NT2/D1 (cell line): ENCODE data around the gene CAB39L.

Source experiments
- DNase-seq: peaks from one replicate; pipeline ENCODE4 v3.0.0-alpha.2; 2011; ENCODE audit warnings: low read depth, low spot score
- H3K27me3 ChIP-seq: 2 replicates; pipeline ENCODE4 v1.6.0; 2011; ENCODE audit warnings: mild to moderate bottlenecking; ENCODE audit not compliant: insufficient read length, insufficient read depth
- H3K36me3 ChIP-seq: 2 replicates; pipeline ENCODE4 v1.6.1; 2011; ENCODE audit warnings: mild to moderate bottlenecking, low read length, mixed read lengths; ENCODE audit not compliant: insufficient read depth, insufficient read length
- H3K4me1 ChIP-seq: 2 replicates; pipeline ENCODE4 v1.5.1; 2011; ENCODE audit not compliant: insufficient read depth, insufficient read length
- H3K4me3 ChIP-seq: 2 replicates; pipeline ENCODE4 v1.5.1; 2011; ENCODE audit warnings: low read depth; ENCODE audit not compliant: insufficient read length
- H3K9ac ChIP-seq: 2 replicates; pipeline ENCODE4 v1.6.0; 2011; ENCODE audit warnings: low read depth; ENCODE audit not compliant: insufficient read length
- H3K9me3 ChIP-seq: 2 replicates; pipeline ENCODE4 v1.5.1; 2011; ENCODE audit warnings: mild to moderate bottlenecking, low read length; ENCODE audit not compliant: insufficient read depth
- SUZ12 ChIP-seq: IDR thresholded peaks from 2 replicates; pipeline ENCODE4 v1.6.1; 2011; ENCODE audit not compliant: insufficient read length, insufficient read depth; ENCODE audit errors: extremely low read depth
- YY1 ChIP-seq: IDR thresholded peaks from 2 replicates; pipeline ENCODE4 v1.6.1; 2011; ENCODE audit not compliant: insufficient read length, insufficient read depth
- ZNF274 ChIP-seq: IDR thresholded peaks from 2 replicates; pipeline ENCODE4 v1.6.1; 2011; ENCODE audit warnings: mild to moderate bottlenecking, low read depth, low read length

CAB39L gene

DNA sequence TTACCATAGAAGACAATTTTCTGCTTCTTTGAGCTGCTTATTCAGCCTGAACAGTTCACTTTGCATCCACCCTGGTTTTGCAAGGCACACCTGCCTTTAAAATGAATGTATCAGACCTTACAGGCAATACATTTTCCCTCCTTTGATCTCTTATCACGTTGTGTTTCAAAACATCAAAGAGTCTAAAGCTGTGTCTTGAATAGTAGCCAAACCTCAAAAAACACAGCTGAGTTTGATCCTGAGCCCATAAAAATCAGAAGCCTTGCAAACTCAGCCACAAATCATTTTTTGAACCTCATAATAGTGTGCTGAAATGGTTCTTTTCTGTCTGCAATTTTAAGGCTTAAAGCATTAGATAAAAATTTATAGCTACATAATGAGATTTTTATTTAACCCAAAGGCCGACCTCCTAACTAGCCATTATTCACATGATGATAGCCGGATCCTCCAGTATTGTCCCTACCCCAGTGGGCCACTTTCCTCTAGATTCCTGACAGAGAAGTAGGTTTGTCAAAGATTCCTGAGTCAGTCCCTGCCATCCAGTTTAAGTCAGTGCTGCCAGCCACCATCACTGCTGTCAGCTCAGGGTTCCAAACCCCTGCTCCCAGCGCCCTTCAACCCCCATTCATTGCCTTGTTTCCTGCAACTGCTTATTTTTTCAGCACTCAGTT is 71.8 kb downstream of the CAB39L start:
- no peak for TF ChIP-seq YY1
- no peak for TF ChIP-seq ZNF274
- TF ChIP-seq SUZ12 = no peak
- H3K9me3 ChIP-seq = no peaks in the 10 kb centered on the region
- no peak overlapping the region for H3K9ac ChIP-seq
- no peak overlapping the region for H3K4me3 ChIP-seq
- no peaks in the 10 kb centered on the region for H3K4me1 ChIP-seq
- no peaks in the 10 kb centered on the region for H3K27me3 ChIP-seq
- DNase-seq = no peak
- no peaks in the 10 kb centered on the region for H3K36me3 ChIP-seq

DNA sequence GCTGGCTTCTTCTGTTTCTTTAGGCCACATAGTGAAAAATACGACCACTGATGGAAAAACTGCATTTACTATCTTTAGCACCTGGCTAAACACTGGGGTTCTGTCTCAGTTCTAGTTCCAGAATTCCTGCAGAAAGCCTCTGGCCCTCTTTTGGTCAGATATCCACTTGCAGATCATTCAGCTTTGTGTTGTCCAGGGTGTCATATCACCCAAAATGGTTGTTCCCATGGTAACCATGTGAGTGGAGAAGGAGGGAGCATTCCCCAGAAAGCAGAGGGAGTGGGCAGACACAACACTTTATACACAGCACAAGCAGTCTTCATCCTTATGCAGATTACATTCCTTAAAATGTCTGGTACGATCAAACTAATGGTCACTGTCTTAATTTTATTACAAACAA is 73.5 kb downstream of the CAB39L start:
- H3K4me1 ChIP-seq = no peaks in the 10 kb centered on the region
- H3K9me3 ChIP-seq = no peaks in the 10 kb centered on the region
- H3K27me3 ChIP-seq = no peaks in the 10 kb centered on the region
- H3K36me3 ChIP-seq = no peaks in the 10 kb centered on the region
- no peak for TF ChIP-seq YY1
- no peak for TF ChIP-seq SUZ12
- no peak for TF ChIP-seq ZNF274
- H3K4me3 ChIP-seq = no peak overlapping the region
- no peak for DNase-seq
- H3K9ac ChIP-seq = no peak overlapping the region

DNA sequence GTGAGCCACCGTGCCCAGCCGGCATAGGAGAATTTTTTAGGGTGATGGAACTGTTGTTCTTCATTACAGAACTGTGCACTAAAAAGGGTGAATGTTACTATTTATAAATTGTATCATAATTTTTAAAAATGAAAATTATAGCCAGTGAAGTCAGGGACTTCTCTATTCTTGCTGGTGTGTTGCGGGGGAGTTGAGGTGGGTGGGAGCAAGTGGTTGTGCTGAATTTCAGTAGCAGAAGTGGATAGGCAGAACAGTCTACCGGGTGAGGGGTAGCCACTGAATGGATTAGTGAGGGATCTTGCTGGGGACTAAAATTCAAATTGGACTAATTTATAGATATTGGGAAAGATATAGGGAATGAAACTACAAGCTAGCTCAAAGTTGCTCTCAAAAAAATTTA is 74.0 kb downstream of the CAB39L start:
- Histone ChIP-seq H3K36me3 (no peaks in the 10 kb centered on the region), H3K9me3 (no peaks in the 10 kb centered on the region), H3K4me3 (no peak overlapping the region), H3K27me3 (no peaks in the 10 kb centered on the region), H3K4me1 (no peaks in the 10 kb centered on the region), H3K9ac (no peak overlapping the region)
- DNase-seq = no peak
- TF ChIP-seq SUZ12 = no peak
- no peak for TF ChIP-seq ZNF274
- no peak for TF ChIP-seq YY1

DNA sequence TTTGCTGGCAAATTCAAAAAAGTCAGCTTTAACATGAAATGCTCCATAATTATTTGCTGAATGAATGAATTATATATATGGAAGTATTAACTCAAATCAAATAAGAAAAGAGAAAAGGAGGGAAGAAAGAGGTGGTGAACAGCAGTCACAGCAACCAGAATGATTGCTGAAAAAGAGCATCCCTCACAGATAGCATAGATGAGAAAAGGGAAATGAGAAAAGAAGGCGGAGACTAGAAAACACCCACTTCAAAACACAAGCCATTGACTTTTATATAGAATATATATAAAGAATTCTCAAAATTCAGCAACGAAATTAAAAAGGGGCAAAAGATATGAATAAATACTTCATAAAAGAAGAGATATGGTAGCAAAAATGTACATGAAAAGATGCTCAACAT is 75.2 kb downstream of the CAB39L start:
- no peak for DNase-seq
- no peaks in the 10 kb centered on the region for H3K27me3 ChIP-seq
- TF ChIP-seq YY1 (no peak), ZNF274 (no peak), SUZ12 (no peak)
- H3K36me3 ChIP-seq = no peaks in the 10 kb centered on the region
- H3K4me3 ChIP-seq = no peak overlapping the region
- H3K4me1 ChIP-seq = no peaks in the 10 kb centered on the region
- H3K9me3 ChIP-seq = no peaks in the 10 kb centered on the region
- H3K9ac ChIP-seq = no peak overlapping the region

DNA sequence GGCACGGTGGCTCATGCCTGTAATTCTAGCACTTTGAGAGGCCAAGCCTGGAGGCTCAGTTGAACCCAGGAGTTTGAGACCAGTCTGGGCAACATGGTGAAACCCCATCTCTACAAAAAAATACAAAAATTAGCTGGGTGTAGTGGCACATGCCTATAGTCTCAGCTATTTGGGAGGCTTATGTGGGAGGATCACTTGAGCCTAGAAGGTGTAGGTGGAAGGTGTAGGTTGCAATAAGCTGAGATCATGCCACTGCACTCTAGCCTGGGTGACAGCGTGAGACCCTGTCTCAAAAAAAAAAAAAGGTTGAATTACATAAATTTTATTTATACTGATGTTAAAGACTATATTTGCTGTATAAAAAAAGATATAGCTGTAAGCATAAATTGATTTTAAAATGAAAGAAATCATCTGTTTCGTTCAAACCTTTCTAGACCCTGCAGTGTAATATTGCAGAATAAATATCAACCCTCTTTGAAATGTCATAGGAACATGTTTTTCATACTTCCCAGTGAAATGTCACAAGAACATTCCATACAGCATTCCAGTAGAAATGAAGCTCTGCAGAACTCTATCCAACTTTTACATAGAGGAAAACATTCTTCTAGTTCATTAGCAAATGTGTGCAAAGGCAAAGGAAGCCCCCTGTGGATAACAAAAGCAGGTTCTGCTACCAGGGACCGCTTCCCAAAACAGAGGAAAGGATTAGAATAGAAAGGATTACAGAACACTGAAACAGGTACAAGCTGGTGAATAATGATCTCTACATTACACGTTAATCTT is 76.0 kb downstream of the CAB39L start:
- peak; percentile 47 for DNase-seq
- Histone ChIP-seq H3K4me1 (no peaks in the 10 kb centered on the region), H3K4me3 (no peak overlapping the region), H3K36me3 (no peaks in the 10 kb centered on the region), H3K9ac (no peak overlapping the region), H3K9me3 (no peaks in the 10 kb centered on the region), H3K27me3 (no peaks in the 10 kb centered on the region)
- TF ChIP-seq ZNF274 = no peak
- no peak for TF ChIP-seq SUZ12
- TF ChIP-seq YY1 = no peak

DNA sequence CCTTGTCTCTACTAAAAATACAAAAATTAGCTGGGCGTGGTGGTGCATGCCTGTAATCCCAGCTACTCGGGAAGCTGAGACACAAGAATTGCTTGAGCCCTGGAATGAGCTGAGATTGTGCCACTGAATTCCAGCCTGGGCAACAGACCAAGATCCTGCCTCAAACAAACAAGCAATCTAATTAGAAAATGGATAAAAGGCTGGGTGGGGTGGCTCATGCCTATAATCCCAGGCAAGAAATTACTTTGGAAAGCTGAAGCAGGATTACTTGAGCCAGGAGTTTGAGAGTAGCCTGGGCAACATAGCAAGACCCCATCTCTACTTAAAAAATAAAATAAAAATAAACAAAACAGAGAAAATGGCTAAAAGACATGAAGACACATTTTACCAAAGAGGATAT is 77.0 kb downstream of the CAB39L start:
- H3K9ac ChIP-seq = no peak overlapping the region

DNA sequence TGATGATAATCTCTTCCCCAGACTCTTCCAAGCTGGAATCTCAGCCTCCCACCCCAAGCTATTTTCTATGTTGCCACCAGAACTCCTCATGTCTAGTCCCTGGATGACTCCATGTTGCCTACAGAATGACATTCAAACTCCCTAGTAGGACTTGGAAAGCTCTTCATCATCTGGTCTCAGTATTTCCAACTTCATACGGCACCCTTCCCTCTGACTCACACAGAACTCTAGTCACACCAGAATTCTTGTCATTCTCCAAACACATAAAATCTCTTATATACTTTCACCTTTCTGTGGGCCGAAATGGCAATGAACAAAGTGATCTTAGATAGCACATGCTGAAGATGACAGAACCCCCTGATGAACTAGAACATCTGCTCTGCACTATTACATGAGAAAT is 86.2 kb downstream of the CAB39L start:
- Histone ChIP-seq H3K27me3 (no peaks in the 10 kb centered on the region), H3K9me3 (no peaks in the 10 kb centered on the region), H3K36me3 (no peaks in the 10 kb centered on the region), H3K4me1 (no peaks in the 10 kb centered on the region), H3K9ac (no peak overlapping the region), H3K4me3 (no peak overlapping the region)
- TF ChIP-seq SUZ12 (no peak), YY1 (no peak), ZNF274 (no peak)
- no peak for DNase-seq

More for the DNA sequence above, 77.0 kb downstream of the CAB39L start:
- TF ChIP-seq SUZ12 (no peak), ZNF274 (no peak), YY1 (no peak)
- DNase-seq = no peak
- Histone ChIP-seq H3K4me1 (no peaks in the 10 kb centered on the region), H3K9me3 (no peaks in the 10 kb centered on the region), H3K36me3 (no peaks in the 10 kb centered on the region), H3K27me3 (no peaks in the 10 kb centered on the region), H3K4me3 (no peak overlapping the region)
